SU-DHL-6 (cell line): Measurements from ENCODE around the gene SELENON.

ENCODE experiments used
- CTCF ChIP-seq: fragments of 200-600 bp; sonication (generic); IDR thresholded peaks from one replicate; pipeline ENCODE4 v1.5.1; 2017; ENCODE audit warnings: antibody characterized with exemption, mild to moderate bottlenecking, low read length, moderate library complexity; ENCODE audit not compliant: insufficient read depth, poor library complexity, severe bottlenecking
- EZH2phosphoT487 ChIP-seq: fragments of 200-600 bp; sonication (generic), shearing (Covaris generic); conservative IDR thresholded peaks from 2 replicates; pipeline ENCODE4 v1.6.1; 2018; ENCODE audit warnings: mild to moderate bottlenecking, antibody characterized with exemption, low read length, moderate library complexity, mixed read lengths

DNA sequence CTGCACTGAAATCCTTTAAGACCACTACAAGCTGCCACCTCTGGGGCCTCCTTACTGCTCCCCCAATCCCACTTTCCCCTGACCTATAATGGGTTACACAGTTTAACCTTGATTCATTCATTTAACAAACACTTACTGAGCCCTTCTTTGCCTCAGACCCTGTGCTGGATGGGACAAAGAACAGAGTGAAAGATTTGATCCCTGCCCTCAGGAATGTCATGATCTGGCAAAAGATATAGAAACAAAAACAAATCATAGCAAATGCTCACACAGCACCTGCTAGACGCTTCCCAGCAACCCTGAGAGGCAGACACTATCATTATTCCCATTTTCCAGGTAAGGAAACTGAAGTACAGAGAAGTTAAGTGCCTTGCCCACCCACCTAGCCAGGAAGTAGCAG, 66.3 kb downstream of the SELENON start:
- no peak for TF ChIP-seq CTCF
- TF ChIP-seq EZH2phosphoT487 = no peak
